OCI-LY3 (cell line): ENCODE data around the gene MMRN2.

Experiments used
- CTCF ChIP-seq: fragments of 200-600, 300-600 bp; sonication (generic); IDR thresholded peaks from 2 replicates; pipeline ENCODE4 v1.5.1; 2014; ENCODE audit warnings: antibody characterized with exemption, low read length, low read depth
- EZH2phosphoT487 ChIP-seq: fragments of 200-600 bp; shearing (Covaris generic); IDR thresholded peaks from 2 replicates; pipeline ENCODE4 v1.6.1; 2018; ENCODE audit warnings: antibody characterized with exemption, mixed run types, low read depth

GRCh38 chr10:86950349-86950748, 7.1 kb downstream of the MMRN2 start:
- TF ChIP-seq CTCF (no peak), EZH2phosphoT487 (no peak)
